Rectal smooth muscle tissue (tissue), 1 donor: Measurements from ENCODE around the gene GPR84.
"Not testable (repeated sequence)": the region's sequence is repeated elsewhere in the genome, so short reads cannot be mapped to it uniquely, and the experiment has no call there.

Experiments
- H3K27ac ChIP-seq: one replicate; pipeline ENCODE4 v1.7.0; 2013; ENCODE audit warnings: low read depth, low read length, inconsistent platforms
- H3K27me3 ChIP-seq: one replicate; pipeline ENCODE4 v1.7.0; 2013; ENCODE audit warnings: low read length; ENCODE audit not compliant: control insufficient read depth, insufficient read depth
- H3K36me3 ChIP-seq: one replicate; pipeline ENCODE4 v1.7.0; 2013; ENCODE audit warnings: low read length; ENCODE audit not compliant: control insufficient read depth, insufficient read depth
- H3K4me1 ChIP-seq: one replicate; pipeline ENCODE4 v1.7.0; 2013; ENCODE audit warnings: low read length; ENCODE audit not compliant: control insufficient read depth, insufficient read depth
- H3K4me3 ChIP-seq: one replicate; pipeline ENCODE4 v1.7.0; 2013; ENCODE audit warnings: low read length
- H3K9ac ChIP-seq: one replicate; pipeline ENCODE4 v1.7.0; 2013; ENCODE audit warnings: low read length

Gene GPR84

DNA sequence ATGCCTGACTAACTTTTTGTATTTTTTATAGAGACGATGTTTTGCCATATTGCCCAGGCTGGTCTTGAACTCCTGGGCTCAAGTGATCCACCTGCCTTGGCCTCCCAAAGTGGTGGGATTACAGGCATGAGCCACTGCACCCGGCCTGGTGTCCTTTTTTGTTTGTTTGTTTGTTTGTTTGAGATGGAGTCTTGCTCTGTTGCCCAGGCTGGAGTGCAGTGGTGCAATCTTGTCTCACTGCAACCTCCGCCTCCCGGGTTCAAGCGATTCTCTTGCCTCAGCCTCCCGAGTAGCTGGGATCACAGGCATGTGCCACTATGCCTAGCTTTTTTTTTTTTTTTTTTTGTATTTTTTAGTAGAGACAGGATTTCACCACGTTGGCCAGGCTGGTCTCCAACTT is 10.0 kb downstream of the GPR84 start:
- H3K4me3 ChIP-seq, H3K27me3 ChIP-seq, H3K9ac ChIP-seq, H3K27ac ChIP-seq, H3K36me3 ChIP-seq: not testable (repeated sequence)
- peaks cover 43% of the 10 kb centered on the region for H3K4me1 ChIP-seq

GRCh38 chr12:54352891-54353874 is 11.1 kb downstream of the GPR84 start:
- Histone ChIP-seq H3K4me3 (peak overlapping the region; percentile 52), H3K36me3 (peaks cover 8% of the 10 kb centered on the region), H3K27ac (peak overlapping the region; percentile 91)

DNA sequence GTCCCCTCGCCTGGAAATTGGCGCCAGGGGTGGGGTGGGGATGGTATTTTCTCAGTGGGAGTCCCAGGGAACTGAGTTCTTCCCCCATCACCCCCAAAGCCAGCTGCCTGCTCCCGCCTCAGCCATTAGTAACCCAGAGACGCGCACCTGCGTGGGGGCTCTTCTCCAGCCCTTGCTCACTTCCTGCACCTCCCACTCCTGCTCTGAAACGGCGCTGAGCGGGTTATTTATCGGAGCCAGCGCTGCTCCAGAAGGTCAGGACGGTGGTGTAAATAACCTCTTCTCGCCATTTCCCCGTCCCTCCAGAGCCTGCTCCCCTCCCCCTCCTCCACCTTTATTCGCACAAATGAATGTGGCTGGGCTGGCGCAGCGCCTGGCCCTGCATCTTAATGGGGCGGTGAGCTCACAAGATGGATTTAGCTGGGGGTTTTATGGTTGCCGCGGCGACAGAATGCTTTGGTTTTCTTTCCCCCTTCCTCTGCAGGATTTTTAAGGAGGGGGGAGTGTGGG is 12.2 kb downstream of the GPR84 start:
- Histone ChIP-seq H3K4me1 (peaks cover 38% of the 10 kb centered on the region), H3K4me3 (peak overlapping the region; percentile 52), H3K27ac (peak overlapping the region; percentile 91), H3K27me3 (no peaks in the 10 kb centered on the region), H3K36me3 (peaks cover 18% of the 10 kb centered on the region), H3K9ac (no peak overlapping the region)

More at GRCh38 chr12:54352891-54353874, 11.1 kb downstream of the GPR84 start:
- Histone ChIP-seq H3K9ac (no peak overlapping the region), H3K27me3 (no peaks in the 10 kb centered on the region), H3K4me1 (peaks cover 39% of the 10 kb centered on the region)

GRCh38 chr12:54351341-54351740 is 12.9 kb downstream of the GPR84 start:
- no peak overlapping the region for H3K9ac ChIP-seq
- H3K27me3 ChIP-seq: no peaks in the 10 kb centered on the region
- H3K4me1 ChIP-seq: peaks cover 30% of the 10 kb centered on the region
- peak overlapping the region; percentile 91 for H3K27ac ChIP-seq
- H3K4me3 ChIP-seq: no peak overlapping the region
- H3K36me3 ChIP-seq: peaks cover 22% of the 10 kb centered on the region

DNA sequence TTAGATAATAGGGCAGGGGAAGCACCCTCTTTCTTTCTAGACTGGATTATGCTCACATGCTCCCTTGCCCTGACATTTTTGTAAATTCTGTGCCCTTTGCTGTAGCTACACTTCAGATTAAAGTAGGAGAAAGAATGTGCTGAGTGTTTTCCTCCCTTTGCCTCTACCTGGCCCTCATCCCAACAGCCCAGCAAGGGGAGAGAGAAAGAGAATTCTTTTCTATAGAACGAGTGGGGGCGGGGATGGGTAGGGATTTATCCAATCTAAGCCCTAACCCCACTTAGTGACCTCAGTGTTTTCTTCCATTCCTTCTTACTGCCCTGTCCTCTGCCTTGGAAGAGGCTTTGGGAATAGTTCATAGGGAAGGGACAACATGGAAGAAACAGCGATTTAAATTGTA is 13.5 kb downstream of the GPR84 start:
- peaks cover 22% of the 10 kb centered on the region for H3K36me3 ChIP-seq
- H3K27ac ChIP-seq: peak overlapping the region; percentile 91
- no peak overlapping the region for H3K4me3 ChIP-seq
- no peak overlapping the region for H3K9ac ChIP-seq
- H3K27me3 ChIP-seq: no peaks in the 10 kb centered on the region
- peaks cover 25% of the 10 kb centered on the region for H3K4me1 ChIP-seq

DNA sequence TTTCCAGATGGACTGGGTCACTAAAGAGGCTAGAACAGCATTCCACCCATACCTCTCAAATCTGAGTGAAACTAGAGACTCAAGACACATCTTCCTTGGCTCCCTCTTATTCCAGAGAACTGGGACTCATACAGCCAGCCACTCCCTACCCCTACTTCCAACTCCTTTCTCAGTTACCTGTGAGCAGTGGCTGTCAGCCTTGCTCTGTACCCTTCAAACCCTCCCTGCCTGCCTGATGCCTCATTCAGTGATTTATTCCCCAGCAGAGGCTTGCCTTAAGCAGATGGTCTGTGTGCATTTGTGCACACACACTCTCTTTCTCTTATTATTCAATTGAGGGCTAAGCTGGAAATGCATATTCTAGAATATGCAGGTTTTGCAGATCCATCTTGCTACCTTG is 14.6 kb downstream of the GPR84 start:
- Histone ChIP-seq H3K27ac (no peak overlapping the region), H3K36me3 (peaks cover 31% of the 10 kb centered on the region), H3K27me3 (no peaks in the 10 kb centered on the region)

DNA sequence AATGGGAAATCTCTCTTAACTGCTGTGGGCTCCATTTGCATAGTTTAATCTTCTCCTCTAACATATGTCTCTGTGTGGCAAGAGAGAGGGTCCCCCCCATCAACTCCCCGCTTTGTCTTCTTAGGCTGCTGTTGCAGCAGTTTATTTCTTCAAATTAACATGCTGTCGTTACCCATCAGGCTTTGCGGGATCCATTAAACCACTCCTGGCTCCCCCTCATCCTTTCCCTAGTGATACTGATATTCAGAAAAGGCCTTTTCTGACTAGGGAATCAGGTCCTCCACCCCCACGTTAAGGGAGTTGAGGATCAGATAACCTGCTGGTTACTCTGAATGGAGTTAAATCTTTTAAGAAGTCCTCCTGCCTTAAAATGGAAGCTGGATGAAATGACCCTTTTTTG is 15.2 kb downstream of the GPR84 start:
- H3K27ac ChIP-seq: no peak overlapping the region
- peaks cover 31% of the 10 kb centered on the region for H3K36me3 ChIP-seq
- H3K9ac ChIP-seq: no peak overlapping the region
- H3K4me1 ChIP-seq: peaks cover 25% of the 10 kb centered on the region
- no peak overlapping the region for H3K4me3 ChIP-seq
- no peaks in the 10 kb centered on the region for H3K27me3 ChIP-seq

More for the DNA sequence above, 14.6 kb downstream of the GPR84 start:
- peaks cover 25% of the 10 kb centered on the region for H3K4me1 ChIP-seq
- no peak overlapping the region for H3K9ac ChIP-seq
- no peak overlapping the region for H3K4me3 ChIP-seq

- Histone ChIP-seq H3K36me3 (peaks cover 30% of the 10 kb centered on the region), H3K27ac (no peak overlapping the region)
These were observed 22.6 kb downstream of the GPR84 start for GRCh38 chr12:54341378-54342300.

GRCh38 chr12:54340846-54341245 is 23.4 kb downstream of the GPR84 start:
- peaks cover 37% of the 10 kb centered on the region for H3K4me1 ChIP-seq
- no peak overlapping the region for H3K9ac ChIP-seq
- H3K27me3 ChIP-seq: no peaks in the 10 kb centered on the region
- H3K36me3 ChIP-seq: peaks cover 30% of the 10 kb centered on the region
- no peak overlapping the region for H3K4me3 ChIP-seq
- no peak overlapping the region for H3K27ac ChIP-seq

More at GRCh38 chr12:54341378-54342300, 22.6 kb downstream of the GPR84 start:
- Histone ChIP-seq H3K27me3 (no peaks in the 10 kb centered on the region), H3K9ac (no peak overlapping the region), H3K4me3 (no peak overlapping the region), H3K4me1 (peaks cover 37% of the 10 kb centered on the region)

- Histone ChIP-seq H3K9ac (no peak overlapping the region), H3K4me3 (no peak overlapping the region), H3K27me3 (no peaks in the 10 kb centered on the region), H3K36me3 (peaks cover 21% of the 10 kb centered on the region), H3K27ac (peak overlapping the region; percentile 73), H3K4me1 (peaks cover 37% of the 10 kb centered on the region)
These were observed 25.5 kb downstream of the GPR84 start for GRCh38 chr12:54338698-54339296.

- peaks cover 37% of the 10 kb centered on the region for H3K4me1 ChIP-seq
- peak overlapping the region; percentile 73 for H3K27ac ChIP-seq
These were observed 26.2 kb downstream of the GPR84 start for GRCh38 chr12:54337854-54338650.

More at GRCh38 chr12:54337854-54338650, 26.2 kb downstream of the GPR84 start:
- Histone ChIP-seq H3K27me3 (no peaks in the 10 kb centered on the region), H3K36me3 (peaks cover 18% of the 10 kb centered on the region), H3K4me3 (no peak overlapping the region), H3K9ac (no peak overlapping the region)
